ENCODE measurements around the gene CTSA. TPM values are rescaled to one million over a fixed set of nuclear protein-coding genes. Genes with fewer than 3 reads are reported as not detected.

Gene CTSA
- total RNA-seq, 1 experiment from 2014 or later = 447 TPM

DNA sequence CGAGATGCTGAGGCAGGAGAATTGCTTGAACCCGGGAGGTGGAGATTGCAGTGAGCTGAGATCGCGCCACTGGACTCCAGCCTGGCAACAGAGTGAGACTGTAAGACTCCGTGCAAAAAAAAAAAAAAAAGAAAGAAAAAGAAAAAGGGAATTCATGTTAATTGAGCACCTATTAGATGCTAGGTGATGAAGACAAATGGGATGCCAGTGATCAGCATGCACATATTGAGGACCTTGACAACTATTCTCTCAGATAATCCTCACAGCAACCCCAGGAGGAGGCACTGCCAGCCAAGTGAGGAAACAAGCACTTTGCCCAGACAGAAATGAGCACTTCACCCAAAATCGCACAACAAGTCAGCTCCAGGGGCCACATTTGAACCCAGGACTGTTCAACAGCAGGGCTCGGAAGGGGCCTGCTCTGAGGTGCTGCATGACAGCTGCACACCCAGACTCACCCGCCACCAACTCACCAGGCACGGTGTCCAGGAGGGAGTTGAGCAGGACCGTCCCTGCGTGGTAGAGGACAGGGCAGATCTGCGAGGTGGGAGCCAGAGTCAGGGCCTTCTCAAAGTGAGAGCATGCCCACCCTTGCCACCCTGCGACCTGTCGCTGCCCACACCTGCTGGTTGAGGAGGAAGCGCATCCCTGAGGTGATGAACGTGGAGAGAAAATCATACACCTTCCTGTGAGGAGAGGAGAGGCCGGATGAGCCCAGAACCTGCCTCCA, 16.2 kb downstream of the CTSA start:
- in situ Hi-C loops (cut with HindIII; ENCODE audit: low pct_unique_long_range_greater_than_20kb, low sequenced_read_pairs) = no loop called here
- no peak for DNase-seq (ENCODE audit: low read depth, low spot score)

DNA sequence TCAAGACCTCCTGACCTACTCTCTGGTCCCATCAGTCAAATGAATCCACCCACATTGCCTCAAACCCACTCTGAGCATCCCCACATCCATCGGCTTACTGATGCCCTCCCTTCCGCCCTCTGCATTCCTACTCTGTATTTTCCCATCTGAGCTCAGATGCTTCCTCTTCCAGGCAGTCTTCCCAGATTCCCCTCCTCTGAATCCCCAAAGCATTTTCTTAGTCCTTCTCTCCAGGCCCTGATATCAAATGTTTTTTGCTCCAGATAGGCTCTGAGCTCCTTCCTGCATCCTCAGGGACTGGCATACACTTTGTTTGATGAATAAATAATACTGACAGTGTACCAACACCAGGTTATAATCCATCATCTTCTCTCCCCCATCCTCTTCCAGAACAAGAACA, 16.9 kb downstream of the CTSA start:
- in situ Hi-C loops (cut with HindIII; ENCODE audit: low pct_unique_long_range_greater_than_20kb, low sequenced_read_pairs) = no loop called here
- no peak for DNase-seq (ENCODE audit: low read depth, low spot score)

DNA sequence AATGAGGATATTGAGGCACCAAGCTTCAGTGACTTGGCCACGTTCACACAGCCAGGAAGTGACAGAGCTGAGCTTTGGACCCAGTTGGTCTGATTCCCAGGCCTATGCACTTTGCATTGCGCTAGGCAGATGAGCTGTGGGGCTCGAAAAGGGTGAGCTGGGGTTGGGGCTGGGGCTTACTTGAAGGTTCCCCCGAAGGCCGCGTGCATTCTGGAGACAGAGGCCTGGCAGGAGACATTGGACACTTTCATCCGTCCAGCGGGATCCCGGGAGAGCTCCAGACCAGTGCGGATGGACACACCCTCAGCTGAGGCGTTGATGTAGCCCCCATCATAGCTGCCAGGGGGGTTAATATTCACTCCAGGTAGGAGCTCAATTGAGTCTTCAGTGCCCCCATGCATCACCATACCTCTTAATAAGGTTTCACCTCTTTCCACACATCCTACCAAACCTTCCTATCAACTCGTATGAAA, 18.2 kb downstream of the CTSA start:
- in situ Hi-C loops (cut with HindIII; ENCODE audit: low pct_unique_long_range_greater_than_20kb, low sequenced_read_pairs) = no loop called here
- DNase-seq (ENCODE audit: low read depth, low spot score) = no peak

DNA sequence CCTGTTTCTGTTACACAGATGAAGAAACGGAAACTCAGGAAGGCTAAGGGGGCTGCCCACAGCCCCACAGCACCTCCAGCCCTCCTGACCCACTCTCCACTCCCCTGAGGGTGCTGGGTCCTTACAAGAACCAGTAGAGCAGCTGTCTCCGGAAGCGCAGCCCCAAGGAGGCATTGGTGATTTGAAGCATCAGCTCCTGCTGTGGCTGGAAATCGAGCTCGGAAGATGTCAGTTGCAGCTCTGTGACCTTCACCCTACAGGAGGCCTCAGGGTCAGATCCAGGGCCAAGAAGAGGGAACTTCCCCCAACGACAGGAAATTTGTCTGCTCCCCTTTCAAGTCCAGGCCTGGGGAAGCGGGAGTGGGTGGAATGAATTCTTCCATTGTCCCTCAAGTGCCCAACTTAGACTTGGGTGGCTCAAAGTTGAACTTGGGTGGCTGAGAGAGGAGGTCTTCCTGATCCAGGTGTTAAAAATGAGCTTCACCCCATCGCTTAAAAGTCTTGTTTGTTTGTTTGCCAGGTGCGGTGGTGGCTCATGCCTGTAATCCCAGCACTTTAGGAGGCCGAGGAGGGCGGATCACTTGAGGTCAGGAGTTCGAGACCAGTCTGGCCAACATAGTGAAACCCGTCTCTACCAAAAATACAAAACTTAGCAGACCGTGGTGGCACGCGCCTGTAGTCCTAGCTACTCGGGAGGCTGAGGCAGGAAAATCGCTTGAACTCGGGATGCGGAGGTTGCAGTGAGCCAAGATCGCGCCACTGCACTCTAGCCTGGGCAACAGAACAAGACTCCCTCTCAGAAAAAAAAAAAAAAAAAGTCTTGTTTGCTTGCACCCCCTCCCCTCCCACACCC, 18.9 kb downstream of the CTSA start:
- in situ Hi-C loops (cut with HindIII; ENCODE audit: low pct_unique_long_range_greater_than_20kb, low sequenced_read_pairs) = no loop called here
- no peak for DNase-seq (ENCODE audit: low read depth, low spot score)

DNA sequence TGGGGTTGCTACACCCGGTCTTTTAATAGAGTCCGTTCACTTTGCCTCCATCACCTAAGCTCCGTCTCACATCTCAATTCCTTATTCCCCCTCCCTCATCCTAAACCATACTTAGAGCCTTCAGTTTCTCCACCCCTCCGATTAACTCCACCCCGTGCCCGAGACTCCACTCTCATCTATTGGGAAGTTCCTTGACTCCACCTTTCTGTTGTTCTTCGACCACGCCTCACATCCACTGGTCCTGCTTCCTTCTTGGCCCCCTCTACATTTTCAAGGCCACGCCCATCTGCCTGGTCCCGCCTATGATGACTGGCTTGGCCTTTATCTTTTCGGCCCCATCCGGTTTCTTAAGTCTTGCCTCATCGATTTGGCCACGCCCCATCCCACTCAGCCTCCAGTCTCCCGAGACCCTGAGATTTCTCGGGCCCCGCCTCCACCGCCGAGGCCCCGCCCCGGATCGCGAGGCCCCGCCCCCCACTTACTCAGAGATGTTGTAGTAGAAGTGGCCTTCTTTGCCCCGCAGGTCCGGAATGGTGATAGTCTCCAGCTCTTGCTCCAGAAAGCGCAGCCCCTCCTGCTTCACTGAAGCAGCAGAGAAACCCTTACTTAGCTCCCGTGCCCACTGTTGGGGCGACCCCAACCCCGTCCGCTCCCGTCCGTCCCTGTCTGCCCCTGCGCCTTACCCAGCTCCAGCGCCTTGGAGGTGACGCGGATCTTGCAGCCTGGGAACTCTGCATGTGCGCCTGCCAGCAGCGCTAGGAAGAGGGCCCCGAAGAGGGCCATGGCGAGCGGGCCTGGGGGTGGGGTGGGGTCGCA, 19.7 kb downstream of the CTSA start:
- in situ Hi-C loops (cut with HindIII; ENCODE audit: low pct_unique_long_range_greater_than_20kb, low sequenced_read_pairs) = no loop called here
- DNase-seq (ENCODE audit: low read depth, low spot score) = peak; percentile 90

DNA sequence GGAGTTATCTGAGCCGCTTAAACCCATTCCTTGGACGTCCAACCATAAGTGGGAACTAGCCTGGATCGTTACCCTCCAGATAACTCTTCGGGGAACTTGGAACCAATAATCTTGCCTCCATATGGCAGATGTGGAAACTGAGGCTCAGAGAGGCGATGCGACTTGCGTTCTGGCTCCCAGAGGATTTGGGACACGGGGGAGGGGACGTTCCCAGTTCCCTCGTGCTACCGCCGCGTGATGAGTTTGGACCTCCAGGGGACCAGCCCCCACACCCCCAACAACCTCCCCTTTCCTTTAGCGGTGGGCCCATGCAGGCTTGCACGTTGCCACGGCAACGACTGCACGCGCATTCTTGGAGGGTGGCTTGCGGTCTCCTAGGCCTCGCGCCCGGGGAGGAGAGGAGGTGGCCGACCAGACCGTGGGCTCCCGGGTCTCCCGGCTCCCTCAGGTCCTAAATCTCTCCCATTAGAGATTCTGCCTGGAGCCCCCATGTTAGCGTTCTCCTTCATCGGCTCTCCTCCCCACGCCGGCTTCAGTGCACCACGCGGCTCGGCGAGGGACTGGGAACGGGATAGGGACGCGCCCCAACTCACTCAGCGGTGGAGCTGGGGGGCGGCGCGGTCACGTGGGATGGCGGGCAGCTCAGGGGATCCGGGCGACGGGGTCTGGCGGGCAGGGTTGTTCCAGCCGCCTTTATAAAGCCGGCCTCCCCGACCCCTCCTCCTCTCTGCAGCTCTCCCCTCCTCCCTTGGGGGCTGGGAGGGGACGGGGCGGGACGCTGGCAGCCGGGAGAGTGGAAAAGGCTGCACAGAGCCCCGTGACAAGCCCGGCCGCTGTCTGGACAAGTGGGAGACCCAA, 20.6 kb downstream of the CTSA start, which contains the start of gene PLTP:
Gene PLTP (minus strand): TSS at position 670 of the 858 bp plus-strand sequence. CDS start 703 bp downstream, outside the sequence.
- DNase-seq (ENCODE audit: low read depth, low spot score) = peak; percentile 24
- in situ Hi-C loops (cut with HindIII; ENCODE audit: low pct_unique_long_range_greater_than_20kb, low sequenced_read_pairs) = no loop called here

DNA sequence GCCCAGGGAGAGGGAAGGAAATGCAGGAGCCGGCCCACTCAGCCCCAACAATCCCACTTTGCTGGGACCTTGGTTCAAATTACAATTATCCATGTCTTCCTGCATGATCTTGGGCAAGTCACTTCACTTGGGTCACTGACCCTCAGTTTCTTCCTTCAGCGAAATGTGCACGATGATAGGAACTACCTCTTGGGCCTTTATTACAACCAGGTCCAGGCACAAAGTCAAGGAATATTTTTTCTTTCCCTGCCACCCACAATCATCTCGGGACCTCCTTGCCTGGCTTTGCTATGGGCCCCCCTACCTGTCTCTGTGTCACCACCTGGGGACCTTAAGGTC, 21.2 kb downstream of the CTSA start:
- DNase-seq (ENCODE audit: low read depth, low spot score) = no peak
- in situ Hi-C loops (cut with HindIII; ENCODE audit: low pct_unique_long_range_greater_than_20kb, low sequenced_read_pairs) = no loop called here

DNA sequence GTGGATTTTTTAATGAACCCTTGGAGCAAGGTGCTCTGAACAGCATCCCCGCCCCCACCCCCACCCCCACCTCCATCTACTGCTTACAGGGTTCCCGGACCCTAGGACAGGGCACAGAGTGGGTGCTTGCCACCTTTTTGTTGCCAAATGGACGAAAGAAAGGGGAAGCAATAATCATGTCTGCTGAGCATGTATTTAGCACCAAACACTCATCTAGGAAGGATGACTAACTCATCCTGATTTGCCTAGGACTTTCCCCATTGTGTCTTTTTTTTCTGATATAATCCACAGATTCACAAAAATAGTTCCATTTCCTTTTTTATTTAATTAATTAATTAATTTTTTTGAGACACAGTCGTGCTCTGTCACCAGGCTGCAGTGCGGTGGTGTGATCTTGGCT, 22.0 kb downstream of the CTSA start:
- in situ Hi-C loops (cut with HindIII; ENCODE audit: low pct_unique_long_range_greater_than_20kb, low sequenced_read_pairs) = no loop called here

DNA sequence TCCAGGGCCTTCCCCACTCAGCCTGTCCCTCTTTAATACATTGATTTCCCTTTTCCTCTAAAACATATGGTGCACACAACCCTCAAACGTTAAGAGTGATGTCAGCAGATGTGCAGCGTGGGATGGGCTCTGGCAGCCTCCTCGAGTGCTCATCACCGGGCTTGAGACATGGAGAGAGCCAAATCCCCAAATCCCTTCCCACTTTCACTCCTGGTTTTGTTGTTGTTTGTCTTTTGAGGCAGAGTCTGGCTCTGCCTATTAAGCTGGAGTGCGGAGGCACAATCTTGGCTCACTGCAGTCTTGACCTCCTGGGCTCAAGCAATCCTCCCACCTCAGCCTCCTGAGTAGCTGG, 26.6 kb downstream of the CTSA start:
- in situ Hi-C loops (cut with HindIII; ENCODE audit: low pct_unique_long_range_greater_than_20kb, low sequenced_read_pairs) = no loop called here
- no peak for DNase-seq (ENCODE audit: low read depth, low spot score)

More for the DNA sequence above, 22.0 kb downstream of the CTSA start:
- DNase-seq (ENCODE audit: low read depth, low spot score) = no peak

DNA sequence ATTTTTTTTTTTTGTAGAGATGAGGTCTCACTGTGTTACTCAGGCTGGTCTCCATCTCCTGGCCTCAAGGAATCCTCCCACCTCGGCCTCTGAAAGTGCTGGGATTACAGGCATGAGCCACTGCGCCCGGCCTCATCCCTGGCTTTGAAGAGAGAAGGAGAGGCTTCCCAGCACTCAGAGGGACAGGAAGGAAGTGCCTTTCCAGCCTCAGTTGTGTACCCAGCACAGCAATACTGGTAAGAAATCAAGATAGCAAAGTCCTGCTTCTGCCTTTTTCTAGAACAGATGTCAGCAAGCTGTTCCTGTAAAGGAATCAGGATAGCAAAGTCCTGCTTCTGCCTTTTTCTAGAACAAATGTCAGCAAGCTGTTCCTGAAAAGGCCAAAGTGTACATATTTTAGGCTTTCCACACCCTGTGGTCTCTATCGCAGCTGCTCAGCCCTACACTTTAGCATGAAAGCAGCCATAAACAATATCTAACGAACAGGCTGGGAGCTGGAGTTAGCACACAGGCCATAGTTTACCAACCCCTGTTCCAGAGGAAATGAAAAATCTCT, 27.1 kb downstream of the CTSA start:
- in situ Hi-C loops (cut with HindIII; ENCODE audit: low pct_unique_long_range_greater_than_20kb, low sequenced_read_pairs) = no loop called here
- DNase-seq (ENCODE audit: low read depth, low spot score) = no peak

DNA sequence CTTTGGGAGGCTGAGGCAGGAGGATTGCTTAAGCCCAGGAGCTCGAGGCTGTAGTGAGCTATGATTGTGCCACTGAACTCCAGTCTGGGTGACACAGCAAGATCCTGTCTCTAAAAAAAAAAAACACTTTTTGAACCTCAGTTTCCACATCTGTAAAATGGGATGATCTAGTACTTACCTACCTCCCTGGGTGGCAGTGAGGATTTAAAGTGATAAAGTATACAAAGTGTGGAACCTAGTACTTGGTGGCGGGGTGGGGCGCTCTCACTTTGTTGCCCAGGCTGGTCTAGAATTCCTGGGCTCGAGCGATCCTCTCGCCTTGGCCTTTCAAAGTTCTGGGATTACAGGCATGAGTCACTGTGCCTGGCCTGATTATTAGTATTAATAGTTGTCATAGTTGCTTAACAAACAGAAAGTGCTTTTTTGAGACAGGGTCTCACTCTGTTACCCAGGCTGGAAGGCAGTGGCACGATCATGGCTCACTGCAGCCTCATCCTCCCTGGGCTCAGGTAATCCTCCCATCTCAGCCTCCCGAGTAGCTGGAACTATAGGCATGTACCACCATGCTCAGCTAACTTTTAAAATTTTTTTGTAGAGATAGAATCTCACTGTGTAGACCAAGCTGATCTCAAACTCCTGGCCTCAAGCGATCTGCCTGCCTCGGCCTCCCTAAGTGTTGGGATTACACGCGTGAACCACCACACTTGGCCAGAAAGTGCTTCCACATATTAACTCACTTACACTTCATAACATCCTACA, 27.8 kb downstream of the CTSA start:
- no peak for DNase-seq (ENCODE audit: low read depth, low spot score)
- in situ Hi-C loops (cut with HindIII; ENCODE audit: low pct_unique_long_range_greater_than_20kb, low sequenced_read_pairs) = no loop called here

DNA sequence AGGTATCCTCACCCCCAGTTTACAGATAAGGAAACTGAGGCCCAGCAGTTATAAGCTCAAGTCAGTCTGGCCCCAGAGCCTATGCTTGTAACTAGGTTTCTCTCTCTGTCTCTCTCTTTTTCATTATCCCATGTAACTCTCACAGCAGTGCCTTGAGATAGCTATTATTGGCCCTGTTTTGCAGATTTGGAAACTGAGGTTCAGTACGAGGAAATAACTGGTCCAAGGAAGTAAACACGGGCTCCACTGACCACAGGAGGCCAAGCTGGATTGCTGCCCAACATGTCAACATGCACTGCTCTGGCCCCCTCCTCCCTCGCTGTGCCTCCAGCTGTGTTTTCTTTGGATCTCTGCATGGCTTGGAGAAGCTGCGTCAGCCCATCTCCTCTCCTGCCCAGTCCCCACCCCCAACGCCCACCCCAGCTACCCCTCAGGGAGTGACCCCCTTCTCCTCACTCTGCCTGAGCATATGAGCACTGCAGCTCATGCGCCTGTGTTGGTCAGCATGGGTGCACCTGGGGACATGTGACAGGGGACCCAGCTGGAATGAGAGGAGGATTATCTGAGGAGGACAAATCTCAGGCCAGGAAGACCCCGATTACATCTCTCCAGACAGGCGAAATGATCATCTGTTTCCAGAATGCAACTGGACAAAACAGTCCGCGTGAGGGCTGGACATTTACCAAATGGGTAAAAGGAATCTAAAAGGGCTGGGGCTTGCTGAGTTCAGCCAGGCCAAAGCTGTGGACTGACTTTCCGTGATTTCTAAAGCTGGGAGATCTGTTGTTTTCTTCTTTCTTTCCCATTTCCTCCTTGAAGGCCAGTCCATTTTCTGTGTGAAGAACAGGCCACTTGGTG, 28.6 kb downstream of the CTSA start:
- in situ Hi-C loops (cut with HindIII; ENCODE audit: low pct_unique_long_range_greater_than_20kb, low sequenced_read_pairs) = no loop called here
- no peak for DNase-seq (ENCODE audit: low read depth, low spot score)

DNA sequence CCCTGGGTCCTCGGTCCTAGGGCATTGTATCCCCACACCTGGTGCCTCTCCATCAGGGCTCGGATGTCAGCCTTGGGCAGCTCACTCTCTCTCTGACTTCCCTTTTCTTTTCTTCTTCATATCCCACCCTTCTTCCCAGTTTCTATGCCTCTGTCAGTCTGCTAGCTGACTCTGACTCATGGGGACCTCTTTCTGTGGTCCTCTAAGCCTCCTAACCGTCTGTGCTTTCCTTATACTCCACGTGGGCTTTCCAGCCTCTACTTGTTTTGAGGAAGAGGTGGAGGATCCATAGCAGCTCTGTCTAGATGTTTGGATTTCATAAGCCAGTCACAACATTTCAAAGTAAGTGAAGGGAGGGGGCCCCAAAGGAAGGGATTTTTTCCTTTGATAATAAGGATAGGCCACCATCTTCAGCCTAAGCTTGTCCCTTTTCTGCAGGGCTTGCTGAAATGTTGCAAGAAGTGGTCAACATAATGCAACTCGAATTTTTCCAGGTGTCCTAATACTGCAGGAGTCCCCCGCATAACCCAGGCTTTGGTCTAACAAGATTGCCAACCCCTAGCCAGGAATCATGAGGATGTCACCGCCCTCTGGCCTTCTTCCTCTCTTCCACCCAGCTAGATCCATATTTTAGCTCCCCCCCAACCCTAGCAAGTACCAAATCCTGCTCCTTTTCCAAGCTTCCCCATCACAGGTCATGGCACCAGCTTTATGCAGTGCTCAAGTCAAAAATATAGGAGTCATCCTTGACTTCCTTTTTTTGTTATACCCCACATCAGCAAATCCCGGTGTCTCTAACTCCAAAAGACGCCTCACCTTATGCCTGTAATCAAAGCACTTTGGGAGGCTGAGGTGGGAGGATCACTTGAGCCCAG, 29.6 kb downstream of the CTSA start:
- in situ Hi-C loops (cut with HindIII; ENCODE audit: low pct_unique_long_range_greater_than_20kb, low sequenced_read_pairs) = no loop called here
- DNase-seq (ENCODE audit: low read depth, low spot score) = no peak

DNA sequence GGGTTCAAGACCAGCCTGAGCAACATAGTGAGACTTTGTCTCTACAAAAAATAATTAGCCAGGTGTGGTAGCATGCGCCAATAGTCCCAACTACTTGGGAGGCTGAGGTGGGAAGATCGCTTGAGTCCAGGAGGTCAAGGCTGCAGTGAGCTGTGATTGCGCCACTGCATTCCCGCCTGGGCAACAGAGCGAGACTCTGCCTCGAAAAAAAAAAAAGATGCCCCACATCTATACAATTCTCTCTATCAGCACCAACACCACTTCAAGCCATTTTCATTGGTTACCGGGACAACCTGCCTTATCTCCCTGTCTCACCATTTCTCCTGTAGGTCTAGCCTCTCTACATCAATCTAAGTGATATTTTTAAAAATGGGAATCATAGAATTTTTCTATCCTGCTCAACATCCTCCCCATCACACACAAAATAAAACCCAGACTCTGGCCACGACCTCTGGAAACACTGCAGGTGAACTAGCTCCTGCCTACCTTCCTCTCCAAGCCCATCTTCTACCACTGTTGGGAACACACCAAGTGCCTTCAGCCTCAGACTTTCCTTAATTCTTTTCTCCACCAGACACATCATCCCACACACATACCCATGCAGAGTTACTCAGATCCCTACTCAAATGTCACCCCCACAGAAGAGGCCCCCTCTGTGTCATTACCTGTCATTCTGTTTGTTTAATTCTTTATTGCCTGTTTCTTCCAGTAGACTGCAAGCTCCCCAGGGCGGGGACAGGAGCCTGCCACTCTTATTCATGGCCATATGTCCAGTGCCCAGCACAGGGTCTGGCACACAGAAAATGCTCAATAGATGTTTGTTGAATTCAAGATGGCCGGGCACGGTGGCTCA, 30.4 kb downstream of the CTSA start:
- in situ Hi-C loops (cut with HindIII; ENCODE audit: low pct_unique_long_range_greater_than_20kb, low sequenced_read_pairs) = no loop called here
- no peak for DNase-seq (ENCODE audit: low read depth, low spot score)

Measured in SK-MEL-5 (cell line).